ENCODE measurements around the gene KIRREL2. TPM values are rescaled to one million over a fixed set of nuclear protein-coding genes. Genes with fewer than 3 reads are reported as not detected.
A peak's percentile ranks its signal among the peaks of the same experiment; 100 is the strongest.

Gene KIRREL2
- total and polyA plus RNA-seq, 2 donors (not counting 1 experiment from before 2014, with no cell fraction given) = not detected

DNA sequence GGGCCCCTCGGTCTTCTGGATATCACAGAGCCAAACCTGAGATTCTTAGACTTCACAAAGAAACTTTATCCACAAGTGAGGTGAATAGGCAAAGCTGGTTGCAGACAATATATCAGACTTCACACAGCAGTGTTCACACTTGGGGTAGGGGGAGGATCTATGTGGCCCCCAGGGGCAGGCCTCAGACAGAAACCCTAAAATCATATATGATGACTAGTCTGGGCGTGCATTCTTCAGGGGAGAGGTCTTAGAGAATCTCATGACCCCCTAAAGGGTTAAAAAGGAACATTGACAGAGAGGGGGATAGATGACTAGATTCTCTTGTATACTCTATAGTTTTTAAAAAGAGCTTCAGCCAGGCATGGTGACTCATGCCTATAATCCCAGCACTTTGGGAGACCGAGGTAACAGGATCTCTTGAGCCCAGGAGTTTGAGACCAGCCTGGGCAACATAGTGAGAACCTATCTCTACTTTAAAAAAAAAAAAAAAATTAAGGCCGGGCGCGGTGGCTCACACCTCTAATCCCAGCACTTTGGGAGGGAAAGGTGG is 48.5 kb downstream of the KIRREL2 start:
- intact Hi-C loops (cut with micrococcal nuclease) = loop anchor here (2.0 to 10.0 kb wide), 2 partner anchors 154 to 190 kb away; partner anchors contain the start of gene KMT2B
- Histone ChIP-seq H3K79me2 (ENCODE audit: control insufficient read depth, insufficient read depth, low read length) (no peaks in the 10 kb centered on the region), H3K27ac (ENCODE audit: low read length in 2 of 2) (peak overlapping the region; percentile 100), H3K9me3 (ENCODE audit: control extremely low read depth in 1 of 3, control insufficient read depth in 2 of 3, insufficient read depth in 1 of 3, low read length in 2 of 3) (peaks cover 0 to 3% (median 0%) of the 10 kb centered on the region in 3 donors), H3K27me3 (replicated peaks in 1 of 4; ENCODE audit: control extremely low read depth in 1 of 4, control insufficient read depth in 3 of 4, insufficient read depth in 4 of 4, low read length in 3 of 4) (no peaks in the 10 kb centered on the region), H4K20me1 (ENCODE audit: control insufficient read depth, insufficient read depth, low read length, poor library complexity, severe bottlenecking) (no peaks in the 10 kb centered on the region), H3K9ac (ENCODE audit: low read length) (no peak overlapping the region), H2AFZ (ENCODE audit: insufficient read depth, low read depth, low read length, poor library complexity, severe bottlenecking) (no peak overlapping the region), H3K4me1 (ENCODE audit: control insufficient read depth in 2 of 2, insufficient read depth in 2 of 2, low read length in 2 of 2) (peaks cover 59 to 71% of the 10 kb centered on the region in 2 donors), H3K36me3 (replicated peaks in 1 of 2; ENCODE audit: control extremely low read depth in 1 of 2, control insufficient read depth in 1 of 2, extremely low read depth in 1 of 2, insufficient read depth in 2 of 2, low read length in 1 of 2) (no peaks in the 10 kb centered on the region), H3K4me3 (ENCODE audit: control extremely low read depth in 1 of 5, extremely low read depth in 1 of 5, insufficient read depth in 1 of 5, low read depth in 2 of 5, low read length in 4 of 5) (no peak overlapping the region), H3K4me2 (replicated peaks; ENCODE audit: low read depth, low read length, poor library complexity, severe bottlenecking) (no peak overlapping the region)
- DNase-seq (no peak), ATAC-seq (ENCODE audit: low read depth) (no peak)
- Mint-ChIP-seq H3K27me3 (no peaks in the 10 kb centered on the region), H3K9me3 (ENCODE audit: insufficient read depth) (no peaks in the 10 kb centered on the region), H3K4me3 (peak overlapping the region; percentile 1), H3K4me1 (peaks cover 75% of the 10 kb centered on the region), H3K27ac (peak overlapping the region; percentile 99)
- TF ChIP-seq EZH2 (IDR thresholded peaks at IDR 0.05; ENCODE audit: borderline replicate concordance, insufficient read depth, low read depth, low read length, poor library complexity, severe bottlenecking) = no peak
- TF ChIP-seq, protein P1, sequence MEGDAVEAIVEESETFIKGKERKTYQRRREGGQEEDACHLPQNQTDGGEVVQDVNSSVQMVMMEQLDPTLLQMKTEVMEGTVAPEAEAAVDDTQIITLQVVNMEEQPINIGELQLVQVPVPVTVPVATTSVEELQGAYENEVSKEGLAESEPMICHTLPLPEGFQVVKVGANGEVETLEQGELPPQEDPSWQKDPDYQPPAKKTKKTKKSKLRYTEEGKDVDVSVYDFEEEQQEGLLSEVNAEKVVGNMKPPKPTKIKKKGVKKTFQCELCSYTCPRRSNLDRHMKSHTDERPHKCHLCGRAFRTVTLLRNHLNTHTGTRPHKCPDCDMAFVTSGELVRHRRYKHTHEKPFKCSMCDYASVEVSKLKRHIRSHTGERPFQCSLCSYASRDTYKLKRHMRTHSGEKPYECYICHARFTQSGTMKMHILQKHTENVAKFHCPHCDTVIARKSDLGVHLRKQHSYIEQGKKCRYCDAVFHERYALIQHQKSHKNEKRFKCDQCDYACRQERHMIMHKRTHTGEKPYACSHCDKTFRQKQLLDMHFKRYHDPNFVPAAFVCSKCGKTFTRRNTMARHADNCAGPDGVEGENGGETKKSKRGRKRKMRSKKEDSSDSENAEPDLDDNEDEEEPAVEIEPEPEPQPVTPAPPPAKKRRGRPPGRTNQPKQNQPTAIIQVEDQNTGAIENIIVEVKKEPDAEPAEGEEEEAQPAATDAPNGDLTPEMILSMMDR (IDR thresholded peaks at IDR 0.05) = no peak
- CTCF ChIA-PET = interaction anchor here (0.9 to 1.6 kb wide), 3 partner anchors 20 to 218 kb away, joined by 3 to 4 read pairs (median 4); no protein-coding TSS in a partner anchor
- no CpG with 5 or more reads among the region's 6 CpGs for WGBS (ENCODE audit: insufficient coverage)
- POLR2A ChIA-PET = interaction anchor here (0.7 to 1.5 kb wide), 5 partner anchors 13 to 24 kb away, joined by 3 to 4 read pairs (median 3); no protein-coding TSS in a partner anchor

DNA sequence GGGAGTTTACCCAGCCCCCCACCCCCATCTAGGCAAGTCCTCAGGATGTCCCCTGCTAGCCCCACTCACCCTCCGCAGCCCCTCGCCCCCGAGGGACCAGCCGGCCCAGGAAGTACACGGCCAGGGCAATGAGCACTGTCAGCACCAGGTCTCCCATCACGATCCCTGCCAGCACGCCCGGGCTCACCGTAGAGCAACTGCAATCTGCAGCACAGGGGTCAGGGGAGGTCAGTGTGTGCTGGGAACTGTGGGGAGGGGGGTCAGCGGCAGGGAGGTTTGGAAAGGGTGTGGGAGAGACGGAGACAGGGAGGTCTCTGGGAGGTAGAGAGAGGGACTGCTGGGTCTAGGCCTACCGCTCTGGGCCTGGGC is 50.6 kb downstream of the KIRREL2 start:
- Mint-ChIP-seq H3K27me3 (no peaks in the 10 kb centered on the region), H3K4me1 (peaks cover 73% of the 10 kb centered on the region), H3K27ac (peak overlapping the region; percentile 84), H3K9me3 (ENCODE audit: insufficient read depth) (no peaks in the 10 kb centered on the region), H3K4me3 (no peak overlapping the region)
- Histone ChIP-seq H2AFZ (ENCODE audit: insufficient read depth, low read depth, low read length, poor library complexity, severe bottlenecking) (no peak overlapping the region), H3K79me2 (ENCODE audit: control insufficient read depth, insufficient read depth, low read length) (no peaks in the 10 kb centered on the region), H3K4me2 (replicated peaks; ENCODE audit: low read depth, low read length, poor library complexity, severe bottlenecking) (no peak overlapping the region), H3K27me3 (replicated peaks in 1 of 4; ENCODE audit: control extremely low read depth in 1 of 4, control insufficient read depth in 3 of 4, insufficient read depth in 4 of 4, low read length in 3 of 4) (no peaks in the 10 kb centered on the region), H3K4me1 (ENCODE audit: control insufficient read depth in 2 of 2, insufficient read depth in 2 of 2, low read length in 2 of 2) (peaks cover 51 to 72% of the 10 kb centered on the region in 2 donors), H3K4me3 (ENCODE audit: control extremely low read depth in 1 of 5, extremely low read depth in 1 of 5, insufficient read depth in 1 of 5, low read depth in 2 of 5, low read length in 4 of 5) (peak overlapping the region in 1 of 5 experiments; percentile 8), H4K20me1 (ENCODE audit: control insufficient read depth, insufficient read depth, low read length, poor library complexity, severe bottlenecking) (no peaks in the 10 kb centered on the region), H3K36me3 (replicated peaks in 1 of 2; ENCODE audit: control extremely low read depth in 1 of 2, control insufficient read depth in 1 of 2, extremely low read depth in 1 of 2, insufficient read depth in 2 of 2, low read length in 1 of 2) (no peaks in the 10 kb centered on the region), H3K27ac (ENCODE audit: low read length in 2 of 2) (peak overlapping the region; percentile 8 to 87), H3K9ac (ENCODE audit: low read length) (no peak overlapping the region), H3K9me3 (ENCODE audit: control extremely low read depth in 1 of 3, control insufficient read depth in 2 of 3, insufficient read depth in 1 of 3, low read length in 2 of 3) (no peaks in the 10 kb centered on the region)
- POLR2A ChIA-PET = no interaction called here
- no peak for TF ChIP-seq EZH2 (IDR thresholded peaks at IDR 0.05; ENCODE audit: borderline replicate concordance, insufficient read depth, low read depth, low read length, poor library complexity, severe bottlenecking)
- TF ChIP-seq, protein P1 (IDR thresholded peaks at IDR 0.05) = no peak
- WGBS (ENCODE audit: insufficient coverage) = 89% methylated on average over 11 of the region's 12 CpGs
- CTCF ChIA-PET = no interaction called here
- DNase-seq (no peak), ATAC-seq (ENCODE audit: low read depth) (no peak)
- intact Hi-C loops (cut with micrococcal nuclease) = loop anchor here (10.0 kb wide), 1 partner anchor 193 kb away; the partner anchor contains the start of gene KMT2B

Data from B cell (primary cell).